ENCODE data around the gene ZNF814. TPM values are rescaled to one million over a fixed set of nuclear protein-coding genes. Genes with fewer than 3 reads are reported as not detected.
"Not testable (repeated sequence)": the region's sequence is repeated elsewhere in the genome, so short reads cannot be mapped to it uniquely, and the experiment has no call there.

Gene ZNF814
- total RNA-seq, 1 donor from 2014 or later: 30.7 TPM

DNA sequence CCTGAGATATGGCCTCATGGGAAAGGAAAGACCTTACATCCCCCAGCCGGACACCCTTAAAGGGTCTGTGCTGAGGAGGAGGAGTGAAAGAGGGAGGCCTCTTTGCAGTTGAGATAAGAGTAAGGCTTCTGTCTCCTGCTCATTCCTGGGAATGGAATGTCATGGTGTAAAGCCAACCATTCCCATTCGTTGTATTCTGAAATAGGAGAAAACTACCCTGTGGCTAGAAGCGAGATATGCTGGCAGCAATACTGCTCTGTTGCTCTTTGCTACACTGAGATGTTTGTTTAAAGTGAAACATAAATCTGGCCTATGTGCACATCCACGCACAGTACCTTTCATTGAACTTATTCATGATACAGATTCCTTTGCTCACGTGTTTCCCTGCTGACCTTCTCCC, 59.5 kb downstream of the ZNF814 start:
- Mint-ChIP-seq H3K36me3 (peaks cover 51% of the 10 kb centered on the region), H3K9me3 (peaks cover 19% of the 10 kb centered on the region), H3K27me3 (ENCODE audit: insufficient read depth, low read depth) (no peaks in the 10 kb centered on the region), H3K4me3 (peak overlapping the region; percentile 92), H3K27ac (peak overlapping the region; percentile 90), H3K4me1 (peaks cover 17% of the 10 kb centered on the region)
- no peak for TF ChIP-seq EZH2 (IDR thresholded peaks at IDR 0.05)
- TF ChIP-seq EZH2phosphoT487 (IDR thresholded peaks at IDR 0.05): no peak
- TF ChIP-seq, protein P1, sequence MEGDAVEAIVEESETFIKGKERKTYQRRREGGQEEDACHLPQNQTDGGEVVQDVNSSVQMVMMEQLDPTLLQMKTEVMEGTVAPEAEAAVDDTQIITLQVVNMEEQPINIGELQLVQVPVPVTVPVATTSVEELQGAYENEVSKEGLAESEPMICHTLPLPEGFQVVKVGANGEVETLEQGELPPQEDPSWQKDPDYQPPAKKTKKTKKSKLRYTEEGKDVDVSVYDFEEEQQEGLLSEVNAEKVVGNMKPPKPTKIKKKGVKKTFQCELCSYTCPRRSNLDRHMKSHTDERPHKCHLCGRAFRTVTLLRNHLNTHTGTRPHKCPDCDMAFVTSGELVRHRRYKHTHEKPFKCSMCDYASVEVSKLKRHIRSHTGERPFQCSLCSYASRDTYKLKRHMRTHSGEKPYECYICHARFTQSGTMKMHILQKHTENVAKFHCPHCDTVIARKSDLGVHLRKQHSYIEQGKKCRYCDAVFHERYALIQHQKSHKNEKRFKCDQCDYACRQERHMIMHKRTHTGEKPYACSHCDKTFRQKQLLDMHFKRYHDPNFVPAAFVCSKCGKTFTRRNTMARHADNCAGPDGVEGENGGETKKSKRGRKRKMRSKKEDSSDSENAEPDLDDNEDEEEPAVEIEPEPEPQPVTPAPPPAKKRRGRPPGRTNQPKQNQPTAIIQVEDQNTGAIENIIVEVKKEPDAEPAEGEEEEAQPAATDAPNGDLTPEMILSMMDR (IDR thresholded peaks at IDR 0.05): no peak
- Histone ChIP-seq H2AFZ (replicated peaks) (no peak overlapping the region), H3K27me3 (no peaks in the 10 kb centered on the region), H3K36me3 (no peaks in the 10 kb centered on the region), H3K79me2 (ENCODE audit: low read depth) (peaks cover 67% of the 10 kb centered on the region), H3K4me3 (no peak overlapping the region), H3F3A (ENCODE audit: low read depth) (peaks cover 19% of the 10 kb centered on the region), H3K4me1 (peaks cover 15% of the 10 kb centered on the region), H4K20me1 (ENCODE audit: low read depth) (peaks cover 11% of the 10 kb centered on the region), H3K9me3 (ENCODE audit: low read depth) (no peaks in the 10 kb centered on the region), H3K27ac (no peak overlapping the region), H3K4me2 (no peak overlapping the region), H3K9ac (no peak overlapping the region)
- no peak for DNase-seq (ENCODE audit: low spot score)

DNA sequence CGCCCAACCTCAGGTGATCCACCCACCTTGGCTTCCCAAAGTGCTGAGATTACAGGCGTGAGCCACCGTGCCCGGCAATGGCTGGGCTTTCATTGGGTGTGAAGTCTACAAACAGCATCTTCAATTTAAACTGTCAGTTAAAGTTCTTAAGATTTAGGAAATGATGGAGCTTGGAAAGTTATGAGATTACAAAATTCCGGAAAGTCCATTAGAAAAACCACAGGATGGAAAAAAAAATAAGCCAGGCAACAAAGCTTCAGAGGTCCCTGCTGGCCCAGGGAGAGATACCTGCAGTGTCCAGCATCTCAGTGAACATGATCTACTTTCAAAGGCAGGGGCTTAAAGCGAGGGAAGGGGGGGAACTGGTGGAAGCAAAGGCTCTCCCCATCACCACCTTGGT, 63.3 kb downstream of the ZNF814 start:
- H3K27ac Mint-ChIP-seq: no peak overlapping the region
- H3K4me3 ChIP-seq: no peak overlapping the region
- H3K4me3 Mint-ChIP-seq: no peak overlapping the region
- peaks cover 18% of the 10 kb centered on the region for H3F3A ChIP-seq (ENCODE audit: low read depth)
- no peak for DNase-seq (ENCODE audit: low spot score)
- H3K9me3 ChIP-seq (ENCODE audit: low read depth): no peaks in the 10 kb centered on the region
- H3K27me3 ChIP-seq: no peaks in the 10 kb centered on the region
- H3K4me1 Mint-ChIP-seq: peaks cover 12% of the 10 kb centered on the region
- peaks cover 8% of the 10 kb centered on the region for H3K9me3 Mint-ChIP-seq
- peaks cover 78% of the 10 kb centered on the region for H3K79me2 ChIP-seq (ENCODE audit: low read depth)
- H3K27me3 Mint-ChIP-seq (ENCODE audit: insufficient read depth, low read depth): no peaks in the 10 kb centered on the region
- peaks cover 54% of the 10 kb centered on the region for H3K36me3 Mint-ChIP-seq
- H2AFZ ChIP-seq (replicated peaks): no peak overlapping the region
- H3K27ac ChIP-seq: no peak overlapping the region
- H3K4me2 ChIP-seq: no peak overlapping the region
- no peaks in the 10 kb centered on the region for H3K36me3 ChIP-seq
- H3K4me1 ChIP-seq: peaks cover 3% of the 10 kb centered on the region
- no peak overlapping the region for H3K9ac ChIP-seq
- TF ChIP-seq EZH2 (IDR thresholded peaks at IDR 0.05): no peak
- TF ChIP-seq, protein P1 (IDR thresholded peaks at IDR 0.05): no peak
- no peak for TF ChIP-seq EZH2phosphoT487 (IDR thresholded peaks at IDR 0.05)
- H4K20me1 ChIP-seq (ENCODE audit: low read depth): peaks cover 10% of the 10 kb centered on the region

DNA sequence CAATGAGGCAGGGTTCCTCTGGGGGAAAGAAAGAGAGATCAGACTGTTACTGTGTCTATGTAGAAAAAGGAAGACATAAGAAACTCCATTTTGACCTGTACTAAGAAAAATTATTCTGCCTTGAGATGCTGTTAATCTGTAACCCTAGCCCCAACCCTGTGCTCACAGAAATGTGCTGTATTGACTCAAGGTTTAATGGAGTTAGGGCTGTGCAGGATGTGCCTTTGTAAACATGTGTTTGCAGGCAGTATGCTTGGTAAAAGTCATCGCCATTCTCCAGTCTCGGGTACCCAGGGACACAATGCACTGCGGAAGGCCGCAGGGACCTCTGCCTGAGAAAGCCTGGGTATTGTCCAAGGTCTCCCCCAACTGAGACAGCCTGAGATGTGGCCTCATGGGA, 65.2 kb downstream of the ZNF814 start:
- H3K4me1 ChIP-seq; H4K20me1 ChIP-seq (ENCODE audit: low read depth); H3K4me3 Mint-ChIP-seq; H3K36me3 ChIP-seq; H3K4me2 ChIP-seq; H3K27ac ChIP-seq; DNase-seq (ENCODE audit: low spot score); H2AFZ ChIP-seq (replicated peaks); H3K27ac Mint-ChIP-seq; H3K4me3 ChIP-seq; H3F3A ChIP-seq (ENCODE audit: low read depth); H3K9me3 Mint-ChIP-seq; H3K9ac ChIP-seq; H3K27me3 Mint-ChIP-seq (ENCODE audit: insufficient read depth, low read depth); H3K9me3 ChIP-seq (ENCODE audit: low read depth); H3K27me3 ChIP-seq: not testable (repeated sequence)
- peaks cover 43% of the 10 kb centered on the region for H3K36me3 Mint-ChIP-seq
- H3K4me1 Mint-ChIP-seq: peaks cover 17% of the 10 kb centered on the region
- peaks cover 88% of the 10 kb centered on the region for H3K79me2 ChIP-seq (ENCODE audit: low read depth)

DNA sequence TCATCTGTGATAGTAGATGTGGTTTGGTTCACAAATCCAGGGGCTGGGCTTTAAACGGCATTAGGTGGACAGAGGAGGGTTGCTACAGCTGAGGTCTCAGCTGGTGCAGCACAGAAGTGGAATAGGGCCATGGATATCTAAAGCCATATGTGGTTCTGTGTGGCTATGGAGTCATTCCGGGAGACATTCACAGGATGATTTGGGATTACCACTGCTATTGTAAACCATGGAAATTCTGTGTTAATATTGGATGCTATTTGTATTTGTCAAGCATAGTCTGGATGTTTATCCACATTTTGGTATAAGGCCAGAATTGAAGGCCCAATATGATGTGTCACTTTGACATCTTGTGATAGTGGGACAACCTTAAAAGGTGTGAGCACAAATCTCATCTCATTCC, 65.7 kb downstream of the ZNF814 start:
- H3K36me3 ChIP-seq; H4K20me1 ChIP-seq (ENCODE audit: low read depth); H3K4me2 ChIP-seq; H3K27me3 ChIP-seq; H3K4me3 ChIP-seq; H3K4me1 ChIP-seq; H3K27ac Mint-ChIP-seq; DNase-seq (ENCODE audit: low spot score); H3K9ac ChIP-seq; H2AFZ ChIP-seq (replicated peaks); H3K27me3 Mint-ChIP-seq (ENCODE audit: insufficient read depth, low read depth); H3K27ac ChIP-seq; H3K4me3 Mint-ChIP-seq; H3K9me3 ChIP-seq (ENCODE audit: low read depth); H3K9me3 Mint-ChIP-seq: not testable (repeated sequence)
- H3F3A ChIP-seq (ENCODE audit: low read depth): peaks cover 11% of the 10 kb centered on the region
- H3K79me2 ChIP-seq (ENCODE audit: low read depth): peaks cover 87% of the 10 kb centered on the region
- Mint-ChIP-seq H3K36me3 (peaks cover 43% of the 10 kb centered on the region), H3K4me1 (peaks cover 20% of the 10 kb centered on the region)

DNA sequence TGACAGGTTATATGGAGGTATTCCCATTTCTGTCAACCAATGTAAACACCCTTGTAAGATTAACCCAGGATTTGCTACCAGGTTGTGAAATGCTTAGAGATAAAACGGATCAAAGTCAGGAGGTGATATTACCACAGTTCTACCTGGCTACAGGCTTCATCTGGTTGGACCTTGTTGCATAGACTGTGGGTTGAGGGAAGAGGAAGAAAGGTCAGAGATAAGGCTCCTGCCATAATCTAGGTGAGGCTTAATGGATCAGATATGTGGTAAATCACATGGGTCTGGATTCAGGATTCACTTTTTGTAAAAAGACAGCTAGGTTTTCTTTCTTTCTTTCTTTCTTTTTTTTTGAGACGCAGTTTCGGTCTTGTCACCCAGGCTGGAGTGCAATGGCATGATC, 67.3 kb downstream of the ZNF814 start:
- not testable (repeated sequence) for DNase-seq (ENCODE audit: low spot score); H3K9ac ChIP-seq; H3K4me1 ChIP-seq; H3K9me3 ChIP-seq (ENCODE audit: low read depth); H4K20me1 ChIP-seq (ENCODE audit: low read depth); H3K4me2 ChIP-seq; H3K4me3 ChIP-seq; H3K27me3 ChIP-seq; H3K36me3 ChIP-seq; H3K4me3 Mint-ChIP-seq; H2AFZ ChIP-seq (replicated peaks); H3K27ac Mint-ChIP-seq; H3K27me3 Mint-ChIP-seq (ENCODE audit: insufficient read depth, low read depth); H3K9me3 Mint-ChIP-seq; H3K27ac ChIP-seq
- Mint-ChIP-seq H3K36me3 (peaks cover 35% of the 10 kb centered on the region), H3K4me1 (peaks cover 20% of the 10 kb centered on the region)
- peaks cover 71% of the 10 kb centered on the region for H3K79me2 ChIP-seq (ENCODE audit: low read depth)
- H3F3A ChIP-seq (ENCODE audit: low read depth): peaks cover 11% of the 10 kb centered on the region

DNA sequence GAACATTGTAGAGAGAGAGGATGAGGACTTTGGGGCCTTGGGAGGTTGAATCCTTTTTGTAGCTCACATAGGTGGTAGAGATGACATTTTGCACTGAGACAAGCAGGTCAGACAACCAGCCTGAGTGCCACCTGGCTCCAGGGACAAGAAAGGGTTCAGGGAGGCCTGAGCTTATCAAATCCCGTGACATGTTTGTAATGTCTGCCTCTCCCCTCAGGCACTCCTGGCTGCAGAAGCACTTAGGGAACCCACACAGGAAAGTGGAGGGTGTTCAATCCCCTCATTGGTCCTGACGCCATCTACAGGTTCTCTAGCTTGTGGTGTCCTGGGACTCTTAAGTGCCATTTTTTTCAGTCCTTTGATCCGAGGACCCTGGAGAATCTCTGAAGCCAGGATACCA, 67.7 kb downstream of the ZNF814 start:
- Histone ChIP-seq H3K79me2 (ENCODE audit: low read depth) (peaks cover 67% of the 10 kb centered on the region), H3F3A (ENCODE audit: low read depth) (peaks cover 11% of the 10 kb centered on the region), H3K4me2 (peak overlapping the region; percentile 94)
- not testable (repeated sequence) for DNase-seq (ENCODE audit: low spot score); H3K9me3 ChIP-seq (ENCODE audit: low read depth); H3K9ac ChIP-seq; H3K4me1 ChIP-seq; H3K4me3 ChIP-seq; H3K27ac ChIP-seq; H3K27me3 Mint-ChIP-seq (ENCODE audit: insufficient read depth, low read depth); H3K36me3 ChIP-seq; H3K27me3 ChIP-seq; H2AFZ ChIP-seq (replicated peaks); H3K27ac Mint-ChIP-seq; H3K9me3 Mint-ChIP-seq; H4K20me1 ChIP-seq (ENCODE audit: low read depth)
- Mint-ChIP-seq H3K36me3 (peaks cover 35% of the 10 kb centered on the region), H3K4me3 (peak overlapping the region; percentile 96), H3K4me1 (peaks cover 20% of the 10 kb centered on the region)

All from neural progenitor cell (in vitro differentiated cells).